Karpas-422 (cell line): Measurements from ENCODE around the gene ASTN2. TPM values are rescaled to one million over a fixed set of nuclear protein-coding genes. Genes with fewer than 3 reads are reported as not detected.
"Not testable (repeated sequence)": the region's sequence is repeated elsewhere in the genome, so short reads cannot be mapped to it uniquely, and the experiment has no call there.

Source experiments
- DNase-seq: peaks from one replicate; pipeline ENCODE4 v3.0.0-alpha.2; 2015
- H2AFZ ChIP-seq: fragments of 200-600 bp; sonication (generic); 2 replicates; pipeline ENCODE4 v1.6.1; 2014; ENCODE audit warnings: antibody characterized with exemption, low read length, mixed read lengths
- H3K27ac ChIP-seq: fragments of 200-600 bp; sonication (generic); 2 replicates; pipeline ENCODE4 v1.5.1; 2014; ENCODE audit warnings: mild to moderate bottlenecking, low read length, moderate library complexity
- H3K27me3 ChIP-seq: fragments of 200-600 bp; sonication (generic); 2 replicates; pipeline ENCODE4 v1.6.1; 2014; ENCODE audit warnings: low read length, mixed read lengths
- H3K36me3 ChIP-seq: fragments of 200-600 bp; sonication (generic); 2 replicates; pipeline ENCODE4 v1.6.1; 2014; ENCODE audit warnings: low read length, mixed read lengths; ENCODE audit not compliant: insufficient read depth
- H3K4me1 ChIP-seq: fragments of 200-600 bp; sonication (generic); 2 replicates; pipeline ENCODE4 v1.6.1; 2014; ENCODE audit warnings: mild to moderate bottlenecking, low read length, mixed read lengths
- H3K4me2 ChIP-seq: fragments of 200-600 bp; sonication (generic); 2 replicates; pipeline ENCODE4 v1.6.1; 2014; ENCODE audit warnings: low read length, low read depth, mild to moderate bottlenecking; ENCODE audit not compliant: poor library complexity, severe bottlenecking
- H3K4me3 ChIP-seq: fragments of 200-600 bp; sonication (generic); 2 replicates; pipeline ENCODE4 v1.5.1; 2014; ENCODE audit warnings: mild to moderate bottlenecking, antibody characterized with exemption, low read length, mixed read lengths
- H3K79me2 ChIP-seq: fragments of 200-600 bp; sonication (generic); 2 replicates; pipeline ENCODE4 v1.6.1; 2014; ENCODE audit warnings: mild to moderate bottlenecking, low read length, mixed read lengths
- H3K9ac ChIP-seq: fragments of 200-600 bp; sonication (generic); 2 replicates; pipeline ENCODE4 v1.6.0; 2014; ENCODE audit warnings: low read length
- H3K9me2 ChIP-seq: fragments of 200-600 bp; sonication (generic), shearing (Covaris generic); replicated peaks from 2 replicates; pipeline ENCODE4 v1.6.0; 2014; ENCODE audit warnings: mild to moderate bottlenecking, low read length, moderate library complexity; ENCODE audit not compliant: insufficient read depth
- H3K9me3 ChIP-seq: fragments of 300-700, 200-600 bp; sonication (generic); 2 replicates; pipeline ENCODE4 v1.6.1; 2014; ENCODE audit warnings: low read length, mixed read lengths
- H4K20me1 ChIP-seq: fragments of 200-600 bp; sonication (generic); 2 replicates; pipeline ENCODE4 v1.6.1; 2014; ENCODE audit warnings: mild to moderate bottlenecking, antibody characterized with exemption, low read length, low read depth; ENCODE audit not compliant: insufficient read depth
- total RNA-seq: library from RNA; depleted of rRNA; stranded (reverse); fragments of >200 nt; shearing (Covaris generic); gene quantifications from 2 replicates; pipeline ENCODE4 v1.2.3, GENCODE V29; 2014; ENCODE audit warnings: low replicate concordance

ASTN2 gene
- total RNA-seq, 1 experiment from 2014 or later, result 5.3 TPM

DNA sequence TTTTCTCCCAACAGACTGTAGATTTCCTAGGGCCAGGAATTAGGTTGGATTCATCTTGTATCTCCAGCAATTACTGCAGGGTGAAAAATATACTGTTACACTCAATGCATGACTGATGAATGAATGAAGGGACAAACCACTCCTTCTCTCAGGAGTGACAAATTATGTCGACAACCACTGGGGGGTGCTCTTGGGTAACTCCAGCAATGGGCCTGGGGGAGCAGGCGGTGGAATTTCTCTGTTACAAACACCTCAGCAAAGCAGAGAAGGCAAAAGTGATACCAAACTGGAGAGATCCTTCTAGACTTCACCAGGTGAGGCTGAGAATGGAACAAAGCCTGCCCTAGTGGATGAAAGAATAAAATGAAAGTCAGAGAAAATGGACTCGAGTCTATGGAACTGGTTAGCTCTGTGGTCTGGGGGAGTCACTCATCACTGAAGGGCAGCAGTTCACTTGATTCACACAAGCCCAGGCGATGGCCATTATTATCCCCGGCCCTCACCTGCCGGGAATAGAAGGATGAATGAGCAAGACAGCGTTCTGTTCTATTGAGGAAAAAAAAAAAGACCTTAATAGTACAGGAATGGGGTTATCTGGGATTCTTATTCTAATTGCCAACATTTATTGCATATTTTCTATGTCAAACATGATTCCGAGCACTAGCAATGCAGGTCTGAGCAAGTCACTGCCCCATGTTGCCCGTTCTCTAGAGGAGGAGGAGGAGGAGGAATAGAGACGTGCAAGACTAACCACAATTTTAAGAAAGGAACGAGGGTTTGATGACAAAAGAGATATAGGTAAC is 341.1 kb downstream of the ASTN2 start:
- Histone ChIP-seq H3K4me1 (no peaks in the 10 kb centered on the region), H3K27ac (no peak overlapping the region), H4K20me1 (no peaks in the 10 kb centered on the region), H3K36me3 (no peaks in the 10 kb centered on the region), H3K9me2 (no peaks in the 10 kb centered on the region), H3K79me2 (no peaks in the 10 kb centered on the region), H2AFZ (no peak overlapping the region), H3K27me3 (no peaks in the 10 kb centered on the region), H3K4me2 (no peak overlapping the region), H3K9me3 (no peaks in the 10 kb centered on the region), H3K4me3 (no peak overlapping the region), H3K9ac (no peak overlapping the region)
- DNase-seq, result peak; percentile 79

DNA sequence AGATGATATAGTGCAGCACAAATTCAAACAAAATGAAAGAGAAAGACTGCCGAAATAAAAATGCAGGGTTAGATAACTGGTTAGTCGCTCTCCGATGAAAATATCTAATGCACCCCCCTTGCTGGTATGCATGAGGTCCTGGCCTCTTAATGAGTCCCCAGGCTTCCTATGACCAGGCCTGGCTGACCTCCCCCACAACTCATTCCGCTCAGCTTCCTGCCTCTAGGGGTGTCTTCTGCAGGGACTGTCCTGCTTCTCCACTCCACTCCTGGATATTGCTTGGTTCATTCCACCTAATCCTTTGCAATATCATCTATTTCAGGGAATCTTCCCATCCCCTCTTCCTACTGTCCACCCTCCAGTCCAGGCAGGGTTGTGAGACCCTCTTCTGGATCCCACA is 341.8 kb downstream of the ASTN2 start:
- no peaks in the 10 kb centered on the region for H3K9me2 ChIP-seq
- no peak overlapping the region for H3K9ac ChIP-seq
- H4K20me1 ChIP-seq, result no peaks in the 10 kb centered on the region
- no peaks in the 10 kb centered on the region for H3K36me3 ChIP-seq
- H3K27ac ChIP-seq, result no peak overlapping the region
- H3K4me1 ChIP-seq, result no peaks in the 10 kb centered on the region
- H3K4me3 ChIP-seq, result no peak overlapping the region
- no peak overlapping the region for H3K4me2 ChIP-seq
- H3K9me3 ChIP-seq, result no peaks in the 10 kb centered on the region
- no peaks in the 10 kb centered on the region for H3K79me2 ChIP-seq
- DNase-seq, result no peak
- H3K27me3 ChIP-seq, result no peaks in the 10 kb centered on the region
- no peak overlapping the region for H2AFZ ChIP-seq

- H4K20me1 ChIP-seq, result no peaks in the 10 kb centered on the region
- H3K4me2 ChIP-seq, result no peak overlapping the region
- no peak overlapping the region for H3K9ac ChIP-seq
- H3K36me3 ChIP-seq, result no peaks in the 10 kb centered on the region
- no peaks in the 10 kb centered on the region for H3K9me2 ChIP-seq
- H3K9me3 ChIP-seq, result no peaks in the 10 kb centered on the region
- no peak overlapping the region for H2AFZ ChIP-seq
- DNase-seq, result no peak
- H3K4me1 ChIP-seq, result no peaks in the 10 kb centered on the region
- no peaks in the 10 kb centered on the region for H3K27me3 ChIP-seq
- H3K79me2 ChIP-seq, result no peaks in the 10 kb centered on the region
- no peak overlapping the region for H3K27ac ChIP-seq
- no peak overlapping the region for H3K4me3 ChIP-seq
Observed at GRCh38 chr9:117072216-117072615, 342.6 kb downstream of the ASTN2 start.

GRCh38 chr9:117071673-117072207 is 343.1 kb downstream of the ASTN2 start:
- not testable (repeated sequence) for H4K20me1 ChIP-seq, H3K9me3 ChIP-seq, H3K4me3 ChIP-seq, H3K79me2 ChIP-seq, H3K36me3 ChIP-seq, DNase-seq, H3K9ac ChIP-seq, H2AFZ ChIP-seq, H3K9me2 ChIP-seq, H3K4me2 ChIP-seq, H3K27ac ChIP-seq, H3K27me3 ChIP-seq, H3K4me1 ChIP-seq

DNA sequence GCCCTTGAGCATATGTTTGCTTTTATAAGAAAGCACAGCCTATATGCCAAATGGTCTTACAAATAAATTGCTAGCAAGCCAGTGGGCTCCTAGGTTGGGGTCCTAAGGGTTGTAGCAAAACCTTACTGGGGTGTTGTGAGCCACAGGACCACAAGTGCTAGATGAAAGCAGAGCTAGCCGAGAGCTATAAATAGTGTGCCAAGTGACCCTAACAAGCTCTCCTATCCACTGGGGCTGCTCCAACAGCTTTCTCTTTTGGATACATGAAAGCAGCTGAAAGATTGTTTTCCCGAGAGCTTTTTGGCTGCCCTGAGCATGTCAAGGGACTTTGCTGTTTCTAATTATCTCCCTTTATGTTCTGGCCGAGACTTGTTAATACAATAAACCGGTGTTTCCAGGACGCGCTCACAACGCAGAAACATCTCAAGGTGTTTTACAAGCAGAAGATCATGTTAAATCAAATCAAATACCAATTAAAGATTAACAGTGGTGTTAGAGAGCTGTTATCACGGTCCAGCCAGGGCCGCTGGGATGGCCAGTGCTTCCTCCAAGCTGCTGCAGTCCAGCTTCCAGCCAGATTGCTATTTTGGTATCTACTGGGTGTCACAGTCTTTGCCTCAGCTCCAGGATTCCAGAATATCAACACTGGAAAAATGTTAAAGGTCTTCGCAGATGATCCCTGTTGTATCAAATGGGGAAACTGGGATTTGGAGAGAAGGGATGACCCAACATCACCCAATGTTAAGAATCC is 351.0 kb downstream of the ASTN2 start:
- Histone ChIP-seq H3K9me3 (no peaks in the 10 kb centered on the region), H3K36me3 (no peaks in the 10 kb centered on the region), H3K4me3 (no peak overlapping the region), H3K4me2 (no peak overlapping the region), H3K9me2 (no peaks in the 10 kb centered on the region), H4K20me1 (no peaks in the 10 kb centered on the region), H3K79me2 (no peaks in the 10 kb centered on the region), H3K9ac (no peak overlapping the region), H3K27ac (no peak overlapping the region), H3K4me1 (no peaks in the 10 kb centered on the region), H3K27me3 (no peaks in the 10 kb centered on the region), H2AFZ (no peak overlapping the region)
- no peak for DNase-seq

DNA sequence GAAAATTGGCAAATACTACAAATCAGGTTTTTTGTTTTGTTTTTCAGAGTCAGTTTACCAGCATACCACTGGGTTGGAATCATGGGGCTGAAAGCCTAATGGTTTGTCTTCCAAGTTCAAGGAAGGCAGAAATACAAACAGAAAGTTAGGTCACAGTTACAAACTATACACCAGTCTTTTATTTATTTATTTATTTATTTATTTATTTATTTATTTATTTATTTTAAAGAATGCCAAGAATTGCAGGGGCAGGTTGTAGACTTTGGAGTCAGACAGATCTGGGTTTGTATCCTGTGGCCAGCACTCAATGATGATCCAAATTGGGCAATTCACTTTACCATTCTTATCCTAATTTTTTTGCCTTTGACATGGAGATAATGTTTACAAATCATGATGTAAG is 353.9 kb downstream of the ASTN2 start:
- Histone ChIP-seq H2AFZ (no peak overlapping the region), H3K9me3 (no peaks in the 10 kb centered on the region), H3K4me3 (no peak overlapping the region), H3K27me3 (no peaks in the 10 kb centered on the region), H3K79me2 (no peaks in the 10 kb centered on the region), H4K20me1 (no peaks in the 10 kb centered on the region), H3K9me2 (no peaks in the 10 kb centered on the region), H3K36me3 (no peaks in the 10 kb centered on the region), H3K4me2 (no peak overlapping the region), H3K4me1 (no peaks in the 10 kb centered on the region), H3K9ac (no peak overlapping the region), H3K27ac (no peak overlapping the region)
- no peak for DNase-seq

- H3K9me3 ChIP-seq, result no peaks in the 10 kb centered on the region
- no peak overlapping the region for H2AFZ ChIP-seq
- no peak overlapping the region for H3K4me2 ChIP-seq
- H3K27me3 ChIP-seq, result no peaks in the 10 kb centered on the region
- H3K27ac ChIP-seq, result no peak overlapping the region
- no peak overlapping the region for H3K9ac ChIP-seq
- DNase-seq, result no peak
- no peaks in the 10 kb centered on the region for H3K79me2 ChIP-seq
- H4K20me1 ChIP-seq, result no peaks in the 10 kb centered on the region
- no peaks in the 10 kb centered on the region for H3K36me3 ChIP-seq
- H3K9me2 ChIP-seq, result no peaks in the 10 kb centered on the region
- no peaks in the 10 kb centered on the region for H3K4me1 ChIP-seq
- H3K4me3 ChIP-seq, result no peak overlapping the region
Observed at GRCh38 chr9:117050007-117050406, 364.9 kb downstream of the ASTN2 start.

GRCh38 chr9:117046666-117047327 is 368.1 kb downstream of the ASTN2 start:
- no peak for DNase-seq

More at GRCh38 chr9:117046666-117047327, 368.1 kb downstream of the ASTN2 start:
- Histone ChIP-seq H4K20me1 (no peaks in the 10 kb centered on the region), H3K36me3 (no peaks in the 10 kb centered on the region), H3K27me3 (no peaks in the 10 kb centered on the region), H3K4me1 (no peaks in the 10 kb centered on the region), H3K9ac (no peak overlapping the region), H3K4me2 (no peak overlapping the region), H3K9me3 (no peaks in the 10 kb centered on the region), H3K27ac (no peak overlapping the region), H3K79me2 (no peaks in the 10 kb centered on the region), H3K4me3 (no peak overlapping the region), H3K9me2 (no peaks in the 10 kb centered on the region), H2AFZ (no peak overlapping the region)
